ENCODE results near the gene EIF5B. TPM values are rescaled to one million over a fixed set of nuclear protein-coding genes. Genes with fewer than 3 reads are reported as not detected.

The EIF5B gene
- total RNA-seq, 3 donors from 2014 or later: 32.5 to 53.7 (median 42.3) TPM

- intact Hi-C loops (cut with DNase I; ENCODE audit: low total_unique reads): no loop called here
- Histone ChIP-seq H3K36me3 (no peaks in the 10 kb centered on the region), H3K9me3 (no peaks in the 10 kb centered on the region), H3K27ac (no peak overlapping the region), H3K27me3 (no peaks in the 10 kb centered on the region), H3K4me1 (no peaks in the 10 kb centered on the region), H3K4me3 (no peak overlapping the region)
- TF ChIP-seq POLR2A (IDR thresholded peaks at IDR 0.05) (no peak), CTCF (IDR thresholded peaks at IDR 0.05) (no peak), POLR2AphosphoS5 (IDR thresholded peaks at IDR 0.05) (no peak)
- DNase-seq (ENCODE audit: low spot score in 2 of 2): no peak
These were observed 107.0 kb downstream of the EIF5B start for GRCh38 chr2:99444222-99444621.

- DNase-seq (ENCODE audit: low spot score in 2 of 2): no peak
- intact Hi-C loops (cut with DNase I; ENCODE audit: low total_unique reads): no loop called here
- no peak for TF ChIP-seq POLR2A (IDR thresholded peaks at IDR 0.05)
- TF ChIP-seq POLR2AphosphoS5 (IDR thresholded peaks at IDR 0.05): no peak
- no peak for TF ChIP-seq CTCF (IDR thresholded peaks at IDR 0.05)
- H3K27me3 ChIP-seq: no peaks in the 10 kb centered on the region
- H3K36me3 ChIP-seq: no peaks in the 10 kb centered on the region
- no peaks in the 10 kb centered on the region for H3K9me3 ChIP-seq
- H3K4me3 ChIP-seq: no peak overlapping the region
- no peaks in the 10 kb centered on the region for H3K4me1 ChIP-seq
- H3K27ac ChIP-seq: no peak overlapping the region
These were observed 107.9 kb downstream of the EIF5B start for GRCh38 chr2:99445065-99445464.

- no peak overlapping the region for H3K4me3 ChIP-seq
These were observed 111.4 kb downstream of the EIF5B start for GRCh38 chr2:99448556-99448955.

GRCh38 chr2:99450199-99450598 is 113.0 kb downstream of the EIF5B start:
- Histone ChIP-seq H3K9me3 (no peaks in the 10 kb centered on the region), H3K4me3 (no peak overlapping the region), H3K36me3 (no peaks in the 10 kb centered on the region), H3K27me3 (no peaks in the 10 kb centered on the region), H3K4me1 (no peaks in the 10 kb centered on the region), H3K27ac (no peak overlapping the region)
- DNase-seq (ENCODE audit: low spot score in 2 of 2): no peak
- intact Hi-C loops (cut with DNase I; ENCODE audit: low total_unique reads): no loop called here
- TF ChIP-seq CTCF (IDR thresholded peaks at IDR 0.05) (no peak), POLR2AphosphoS5 (IDR thresholded peaks at IDR 0.05) (no peak), POLR2A (IDR thresholded peaks at IDR 0.05) (no peak)

More at GRCh38 chr2:99448556-99448955, 111.4 kb downstream of the EIF5B start:
- no peaks in the 10 kb centered on the region for H3K36me3 ChIP-seq
- TF ChIP-seq CTCF (IDR thresholded peaks at IDR 0.05) (no peak), POLR2A (IDR thresholded peaks at IDR 0.05) (no peak), POLR2AphosphoS5 (IDR thresholded peaks at IDR 0.05) (no peak)
- H3K27ac ChIP-seq: no peak overlapping the region
- no peaks in the 10 kb centered on the region for H3K27me3 ChIP-seq
- no peaks in the 10 kb centered on the region for H3K4me1 ChIP-seq
- DNase-seq (ENCODE audit: low spot score in 2 of 2): no peak
- no peaks in the 10 kb centered on the region for H3K9me3 ChIP-seq
- intact Hi-C loops (cut with DNase I; ENCODE audit: low total_unique reads): no loop called here

Other genes starting within 250 kb of the EIF5B start
- 1 to 10 TPM; 1.6 to 4.8 (median 2.6) TPM for gene C2orf15, start 195.7 kb upstream of the EIF5B start, total RNA-seq
- gene TSGA10, start 182.4 kb upstream of the EIF5B start, total RNA-seq: 10 to 100 TPM in 2 of 3 donors, 1 to 10 TPM in 1; 7.2 to 40.2 (median 17.1) TPM
- gene LIPT1, start 182.4 kb upstream of the EIF5B start, total RNA-seq: 10 to 100 TPM in 2 of 3 donors, 1 to 10 TPM in 1; 9.8 to 11.0 (median 10.8) TPM
- 10 to 100 TPM; 23.6 to 41.1 (median 33.3) TPM for gene MITD1, start 156.3 kb upstream of the EIF5B start, total RNA-seq
- gene MRPL30, start 156.2 kb upstream of the EIF5B start, total RNA-seq: 10 to 100 TPM; 30.4 to 37.5 (median 35.1) TPM
- not detected for gene LYG2, start 81.7 kb upstream of the EIF5B start, total RNA-seq
- 1 to 10 TPM in 2 of 3 donors, under 1 TPM in 1; 0.80 to 4.3 (median 2.2) TPM for gene LYG1, start 36.2 kb upstream of the EIF5B start, total RNA-seq
- 10 to 100 TPM; 31.7 to 54.4 (median 47.0) TPM for gene TXNDC9, start 1.1 kb upstream of the EIF5B start, total RNA-seq
- gene REV1, start 152.6 kb downstream of the EIF5B start, total RNA-seq: 10 to 100 TPM; 40.8 to 89.1 (median 78.0) TPM

All from breast epithelium (tissue), 4 donors.